IMR-90 (cell line): ENCODE measurements around the gene NFASC. TPM values are rescaled to one million over a fixed set of nuclear protein-coding genes. Genes with fewer than 3 reads are reported as not detected.

Source experiments
- ATAC-seq: fragments of 200-7000 bp; cut with Tn5 transposase; 2 replicates; pipeline ENCODE4 v1.9.1; 2020; ENCODE audit warnings: low read depth, mild to moderate bottlenecking, moderate library complexity
- BruUV-seq: library from RNA; stranded (reverse); fragments of 400-500 nt; replicated peaks from 2 replicates; lab custom pipeline; 2021; lab: Mats Ljungman, UMichigan
- CTCF ChIA-PET: fragments of 300-600 bp; formaldehyde crosslinking; extraction: SDS; loops from one replicate; lab custom pipeline; 2021; ENCODE audit warnings: antibody characterized with exemption; lab: Yijun Ruan, JAX
- POLR2A ChIA-PET: fragments of 300-600 bp; sonication (Branson Sonifier 250); formaldehyde crosslinking; loops from one replicate; lab custom pipeline; 2022; ENCODE audit warnings: antibody characterized with exemption; ENCODE audit not compliant: unreplicated experiment; lab: Charles Lee
- DNase-seq: peaks from one replicate; pipeline ENCODE4 v3.0.0; 2013
- H2AFZ ChIP-seq: replicated peaks from 2 replicates; pipeline ENCODE3; 2013; ENCODE audit warnings: low read length, mild to moderate bottlenecking; ENCODE audit not compliant: poor library complexity
- H2AK5ac ChIP-seq: 2 replicates; pipeline ENCODE4 v1.6.1; 2013; ENCODE audit warnings: low read depth, low read length, inconsistent platforms
- H2AK9ac ChIP-seq: replicated peaks from 2 replicates; pipeline ENCODE3; 2013; ENCODE audit warnings: mild to moderate bottlenecking, low read depth, low read length, moderate library complexity; ENCODE audit not compliant: poor library complexity
- H2BK120ac ChIP-seq: 2 replicates; pipeline ENCODE4 v1.6.1; 2013; ENCODE audit warnings: low read depth, low read length, inconsistent platforms
- H2BK15ac ChIP-seq: 3 replicates; pipeline ENCODE4 v1.6.1; 2013; ENCODE audit warnings: low read depth, low read length, inconsistent platforms
- H2BK20ac ChIP-seq: 2 replicates; pipeline ENCODE4 v1.6.1; 2013; ENCODE audit warnings: low read depth, mild to moderate bottlenecking, inconsistent platforms, low read length, moderate library complexity
- H2BK5ac ChIP-seq: 2 replicates; pipeline ENCODE4 v1.6.1; 2013; ENCODE audit warnings: mild to moderate bottlenecking, low read depth, low read length, inconsistent platforms; ENCODE audit not compliant: poor library complexity, severe bottlenecking
- H3K14ac ChIP-seq: replicated peaks from 2 replicates; pipeline ENCODE4 v1.6.1; 2013; ENCODE audit warnings: low read depth, low read length, inconsistent platforms
- H3K18ac ChIP-seq: 2 replicates; pipeline ENCODE4 v1.6.1; 2013; ENCODE audit warnings: low read depth, low read length, control low read depth
- H3K23ac ChIP-seq: 2 replicates; pipeline ENCODE4 v1.6.1; 2013; ENCODE audit warnings: low read depth, low read length, inconsistent platforms
- H3K27ac ChIP-seq: 2 replicates; pipeline ENCODE4 v1.5.1; 2013; ENCODE audit warnings: mild to moderate bottlenecking, control low read depth, low read length; ENCODE audit not compliant: insufficient read depth
- H3K27me3 ChIP-seq: 2 replicates; pipeline ENCODE4 v1.6.1; 2013; ENCODE audit warnings: low read length; ENCODE audit not compliant: control insufficient read depth, insufficient read depth
- H3K36me3 ChIP-seq: 2 replicates; pipeline ENCODE4 v1.6.1; 2013; ENCODE audit warnings: low read length, mixed read lengths; ENCODE audit not compliant: control insufficient read depth, insufficient read depth
- H3K4ac ChIP-seq: 2 replicates; pipeline ENCODE4 v1.6.1; 2013; ENCODE audit warnings: low read depth, low read length, inconsistent platforms
- H3K4me1 ChIP-seq: 2 replicates; pipeline ENCODE4 v1.6.1; 2013; ENCODE audit warnings: low read length, mixed read lengths; ENCODE audit not compliant: control insufficient read depth, insufficient read depth
- H3K4me2 ChIP-seq: 2 replicates; pipeline ENCODE4 v1.6.1; 2013; ENCODE audit warnings: low read depth, mild to moderate bottlenecking, control low read depth, low read length, moderate library complexity
- H3K4me3 ChIP-seq: 2 replicates; pipeline ENCODE4 v1.5.1; 2013; ENCODE audit warnings: low read depth, mild to moderate bottlenecking, control low read depth, low read length, moderate library complexity; ENCODE audit not compliant: insufficient read depth
- H3K56ac ChIP-seq: 2 replicates; pipeline ENCODE4 v1.6.1; 2013; ENCODE audit warnings: low read length, inconsistent platforms; ENCODE audit not compliant: insufficient read depth; ENCODE audit errors: extremely low read depth
- H3K79me1 ChIP-seq, 2 experiments: 2 replicates each; pipeline ENCODE4 v1.6.1; 2013; ENCODE audit warnings: low read length in 2 of 2, inconsistent platforms in 1 of 2, low read depth in 1 of 2
- H3K9ac ChIP-seq: 2 replicates; pipeline ENCODE4 v1.6.1; 2013; ENCODE audit warnings: low read depth, low read length, control low read depth
- H3K9me1 ChIP-seq: 2 replicates; pipeline ENCODE4 v1.6.1; 2013; ENCODE audit warnings: low read length, inconsistent platforms; ENCODE audit not compliant: insufficient read depth
- H3K9me3 ChIP-seq: 2 replicates; pipeline ENCODE4 v1.6.1; 2013; ENCODE audit warnings: low read length; ENCODE audit not compliant: control insufficient read depth, insufficient read depth
- H4K20me1 ChIP-seq: 2 replicates; pipeline ENCODE4 v1.6.1; 2013; ENCODE audit warnings: low read length, inconsistent platforms; ENCODE audit not compliant: insufficient read depth
- H4K5ac ChIP-seq: 2 replicates; pipeline ENCODE4 v1.6.1; 2013; ENCODE audit warnings: mild to moderate bottlenecking, low read depth, low read length, control low read depth
- H4K8ac ChIP-seq, 2 experiments: 2 replicates each; pipeline ENCODE4 v1.6.1; 2013; ENCODE audit warnings: low read depth in 2 of 2, low read length in 2 of 2, control low read depth in 1 of 2, inconsistent platforms in 1 of 2
- H4K91ac ChIP-seq: 2 replicates; pipeline ENCODE4 v1.6.1; 2013; ENCODE audit warnings: low read depth, low read length, inconsistent platforms; ENCODE audit not compliant: insufficient read depth
- RFX5 ChIP-seq: IDR thresholded peaks from 2 replicates; pipeline ENCODE4 v1.8.0; 2012; ENCODE audit warnings: low read depth, mild to moderate bottlenecking, low read length, moderate library complexity
- SMC3 ChIP-seq: fragments of 150-350 bp; IDR thresholded peaks from 2 replicates; pipeline ENCODE4 v1.6.1; 2016; ENCODE audit warnings: low read depth, mild to moderate bottlenecking, antibody characterized with exemption, low read length, moderate library complexity
- USF2 ChIP-seq: fragments of 150-350 bp; IDR thresholded peaks from 2 replicates; pipeline ENCODE4 v1.6.1; 2017; ENCODE audit warnings: mild to moderate bottlenecking, antibody characterized with exemption, low read length, low read depth
- WGBS, 2 experiments: methylation state at CpG; one replicate each; pipeline versions ENCODE4 v1.1.5 to v1.1.7; 2013; ENCODE audit warnings: missing lambda C conversion rate in 2 of 2; ENCODE audit not compliant: insufficient read length in 1 of 2; ENCODE audit errors: extremely low coverage in 2 of 2; 5-methylcytosine and 5-hydroxymethylcytosine counted together
- dilution Hi-C: fragments of 300-500 bp; cut with HindIII; formaldehyde crosslinking; loops from one replicate; pipeline ENCODE4 v1.14.3; 2018; ENCODE audit warnings: low sequenced_read_pairs; ENCODE audit not compliant: unreplicated experiment
- in situ Hi-C: fragments of 300-500 bp; cut with MboI; formaldehyde crosslinking; loops from 3 replicates; pipeline ENCODE4 v1.14.3; 2019; ENCODE audit warnings: low sequenced_read_pairs, inconsistent platforms, mixed read lengths
- intact Hi-C: fragments of 100-400 bp; cut with micrococcal nuclease; formaldehyde crosslinking; loops from 2 replicates; pipeline ENCODE4 v1.10.0; 2022
- polyA plus RNA-seq, 3 experiments: library from polyadenylated mRNA; depleted of rRNA; stranded (reverse); fragments of >200 nt; gene quantifications; 2 replicates each; pipeline ENCODE4 v1.2.3, GENCODE V29; 2012; ENCODE audit warnings: low replicate concordance in 1 of 3
- total RNA-seq: library from RNA; depleted of rRNA; stranded (reverse); fragments of >200 nt; gene quantifications from 2 replicates; pipeline ENCODE4 v1.2.3, GENCODE V29; 2012

NFASC gene
- total and polyA plus RNA-seq, 2 of the 4 experiments (the other 2 are of a cell fraction), result 0.18 to 0.79 TPM

- no peak overlapping the region for H3K56ac ChIP-seq
- no peak overlapping the region for H3K4me2 ChIP-seq
- 0 out of 2 replicates have a peak, but pooled peaks cover 3% of the 10 kb centered on the region for H3K27me3 ChIP-seq
- H3K36me3 ChIP-seq, result no peaks in the 10 kb centered on the region
- H2AFZ ChIP-seq, result no peak overlapping the region
- no peak overlapping the region for H2BK5ac ChIP-seq
- H2AK5ac ChIP-seq, result no peak overlapping the region
- H3K27ac ChIP-seq, result no peak overlapping the region
- no peaks in the 10 kb centered on the region; the same call in 1 of the 2 replicates for H4K20me1 ChIP-seq
- no peak for DNase-seq
- no peak overlapping the region for H3K18ac ChIP-seq
- no peak overlapping the region for H4K8ac ChIP-seq
- no TSS peak for BruUV-seq
- H3K9ac ChIP-seq, result no peak overlapping the region
- no peaks in the 10 kb centered on the region for H3K4me1 ChIP-seq
- TF ChIP-seq USF2, result no peak
- no peak for TF ChIP-seq RFX5
- TF ChIP-seq SMC3, result no peak
- ChIA-PET POLR2A (no interaction called here), CTCF (interaction anchor here (0.7 kb wide), 1 partner anchor 59 kb away, joined by 3 read pairs; no protein-coding TSS in a partner anchor)
- no peak for ATAC-seq
- H4K91ac ChIP-seq, result no peak overlapping the region
- dilution Hi-C loops, result no loop called here
- no peak overlapping the region for H3K23ac ChIP-seq
- no peak overlapping the region for H3K4me3 ChIP-seq
- no peaks in the 10 kb centered on the region for H3K9me1 ChIP-seq
- H3K79me1 ChIP-seq, result no peaks in the 10 kb centered on the region
- H2BK15ac ChIP-seq, result no peak overlapping the region
- intact Hi-C loops, result no loop called here
- H2BK120ac ChIP-seq, result no peak overlapping the region
- no peak overlapping the region for H3K4ac ChIP-seq
- H4K5ac ChIP-seq, result no peak overlapping the region
- 56% methylated on average over 2 of the region's 7 CpGs; no CpG with 5 or more reads in 1 of the 2 experiments for WGBS, 2 experiments
- no peaks in the 10 kb centered on the region for H3K9me3 ChIP-seq
- in situ Hi-C loops, result no loop called here
- H2AK9ac ChIP-seq, result no peak overlapping the region
- no peak overlapping the region for H3K14ac ChIP-seq
- H2BK20ac ChIP-seq, result no peak overlapping the region
Measured at GRCh38 chr1:204868340-204868700, 2.3 kb upstream of the NFASC start.
